GM18867 (cell line): Measurements from ENCODE around the gene SLC4A1AP.
"Not testable (repeated sequence)": the region's sequence is repeated elsewhere in the genome, so short reads cannot be mapped to it uniquely, and the experiment has no call there.

ENCODE experiments used
- ATAC-seq: cut with Tn5 transposase; IDR thresholded peaks from one replicate; pipeline ENCODE4 v1.9.1; 2021; ENCODE audit warnings: mild to moderate bottlenecking, moderate library complexity; ENCODE audit not compliant: unreplicated experiment

The SLC4A1AP gene

DNA sequence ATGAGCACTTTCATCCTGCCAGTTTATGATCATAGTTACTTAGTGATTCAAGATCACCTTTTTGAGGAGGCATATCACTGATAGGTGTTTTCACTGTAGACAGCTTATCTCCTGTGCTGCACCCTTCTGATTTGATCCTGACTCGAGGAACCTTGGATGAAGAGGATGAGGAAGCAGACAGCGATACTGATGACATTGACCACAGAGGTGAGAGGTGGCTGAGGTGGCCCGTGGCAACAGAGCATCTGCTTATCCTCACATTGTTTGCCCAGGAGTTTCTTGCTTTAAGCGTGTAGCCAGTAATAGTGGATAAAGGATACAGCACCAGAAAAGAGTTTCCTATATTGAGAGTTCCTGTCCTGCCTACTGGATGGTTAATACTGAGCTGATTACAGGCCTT is 16.0 kb upstream of the SLC4A1AP start:
- ATAC-seq, result no peak

DNA sequence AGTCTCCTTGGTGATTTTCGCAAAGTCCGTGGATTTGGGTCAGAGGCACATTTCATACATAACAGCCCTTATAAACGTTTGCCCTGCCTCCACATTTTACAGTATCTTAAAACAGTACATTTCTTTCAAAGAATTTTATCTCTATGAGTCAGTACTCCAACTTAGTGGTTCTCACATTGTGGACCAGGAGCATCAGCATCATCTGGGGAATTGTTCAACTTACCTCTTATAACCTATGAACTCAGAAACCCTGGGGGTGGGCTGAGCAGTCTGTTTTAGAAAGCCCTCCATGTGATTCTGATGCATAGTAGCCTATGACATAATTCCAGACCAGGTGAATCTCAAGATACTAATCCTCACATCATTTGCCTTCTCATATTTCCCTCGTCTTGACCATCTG is 12.6 kb upstream of the SLC4A1AP start:
- ATAC-seq, result no peak

- ATAC-seq, result no peak
Measured at GRCh38 chr2:27652341-27652740, 11.3 kb upstream of the SLC4A1AP start.

DNA sequence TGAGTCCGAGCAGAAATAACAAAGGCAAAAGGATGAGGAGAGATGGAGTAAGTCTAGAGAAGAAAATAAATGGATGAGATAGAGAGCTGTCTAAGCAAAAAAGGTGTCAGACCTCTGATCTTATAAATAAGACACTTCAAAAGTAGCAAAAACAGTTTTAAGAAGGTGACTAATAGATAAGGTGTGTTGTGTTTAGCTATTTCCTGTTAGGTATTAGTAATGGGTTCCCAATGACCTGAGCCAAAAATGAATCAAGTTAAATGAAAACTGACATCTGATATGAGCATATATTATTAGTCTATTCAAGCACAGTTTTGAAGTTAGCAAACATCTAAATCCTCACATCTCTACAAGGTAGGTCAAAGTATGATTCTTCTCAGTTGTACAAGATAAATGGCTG is 10.9 kb upstream of the SLC4A1AP start:
- ATAC-seq, result no peak

DNA sequence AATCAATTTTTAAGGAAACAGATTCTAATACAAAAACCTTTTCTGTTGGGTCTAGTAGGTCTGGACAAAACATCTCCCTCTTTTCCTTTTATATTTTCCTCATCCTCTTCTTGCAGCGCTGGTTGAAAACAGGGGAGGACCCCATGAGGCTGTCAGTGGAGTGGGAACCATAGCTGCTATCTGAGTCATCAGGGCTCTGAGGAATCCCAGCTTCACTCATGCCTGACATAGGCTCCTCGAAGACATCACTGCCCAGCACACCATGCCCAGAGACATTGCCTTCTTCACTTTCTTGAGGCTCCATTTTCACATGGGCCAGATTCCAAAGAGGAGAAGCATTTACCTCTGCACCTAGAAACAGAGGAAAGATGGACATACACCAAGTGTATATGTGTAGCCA is 10.3 kb upstream of the SLC4A1AP start:
- no peak for ATAC-seq

DNA sequence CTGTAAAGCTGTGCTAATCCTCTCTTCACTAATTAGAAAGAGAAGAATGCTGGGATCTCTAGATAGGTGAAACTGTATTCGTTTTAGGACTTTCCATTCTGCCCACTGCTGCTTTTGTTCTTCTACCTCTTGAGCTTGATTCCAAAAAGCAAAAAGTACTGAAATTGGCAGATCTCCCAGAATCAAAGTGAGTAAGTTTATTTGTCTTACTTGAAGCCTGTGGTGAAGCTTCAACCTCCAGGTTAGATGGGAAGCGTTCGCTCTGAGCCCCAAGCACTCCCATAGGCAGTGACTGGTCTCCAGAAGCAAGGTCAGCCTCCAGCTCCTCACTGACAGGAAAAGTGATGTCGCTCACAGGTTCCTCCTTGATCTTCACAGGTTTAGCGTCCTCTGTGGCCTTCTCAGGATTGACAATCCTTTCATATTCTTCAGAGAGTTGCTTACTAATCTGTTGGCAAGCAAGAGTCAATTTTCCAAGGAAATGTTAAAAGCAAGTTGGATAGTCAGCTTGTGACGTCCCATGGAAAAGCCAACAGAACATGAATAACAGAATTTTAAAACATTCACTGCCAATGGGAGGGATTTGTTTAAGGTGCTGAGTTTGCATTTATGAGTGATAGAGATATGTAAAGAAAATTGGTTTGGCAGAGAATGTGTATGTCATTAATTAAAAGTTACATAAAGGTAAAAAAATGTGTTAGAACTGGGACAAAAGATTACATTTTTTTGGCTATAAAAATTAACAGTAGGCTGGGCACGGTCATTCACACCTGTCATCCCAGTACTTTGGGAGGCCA is 8.3 kb upstream of the SLC4A1AP start:
- ATAC-seq, result no peak

GRCh38 chr2:27661371-27661770 is 2.3 kb upstream of the SLC4A1AP start:
- ATAC-seq, result no peak

- ATAC-seq, result peak; percentile 17
Measured at GRCh38 chr2:27664154-27664574, 475 bp downstream of the SLC4A1AP start.

GRCh38 chr2:27664622-27665363 is 1.1 kb downstream of the SLC4A1AP start:
- ATAC-seq, result no peak

GRCh38 chr2:27667446-27667845 is 3.8 kb downstream of the SLC4A1AP start:
- ATAC-seq, result no peak

DNA sequence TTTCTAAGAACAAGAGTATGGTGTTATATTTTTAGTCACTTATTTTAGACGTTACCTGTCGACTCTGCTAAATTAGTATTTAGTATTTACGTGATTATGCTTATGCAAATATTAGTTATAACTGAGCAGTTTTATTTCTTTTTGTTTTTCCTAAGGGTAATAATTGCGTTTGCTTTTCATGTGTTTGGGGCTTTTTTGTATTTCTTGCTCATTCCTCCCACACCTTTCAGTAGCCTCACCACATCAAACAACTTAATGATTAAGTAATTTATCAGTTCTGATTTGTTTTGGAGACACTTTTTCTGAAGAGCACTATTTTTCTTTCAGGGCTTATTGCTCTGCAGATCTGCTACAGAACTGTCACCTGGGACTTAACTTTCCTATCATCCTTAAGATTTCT is 7.5 kb downstream of the SLC4A1AP start:
- ATAC-seq, result no peak

DNA sequence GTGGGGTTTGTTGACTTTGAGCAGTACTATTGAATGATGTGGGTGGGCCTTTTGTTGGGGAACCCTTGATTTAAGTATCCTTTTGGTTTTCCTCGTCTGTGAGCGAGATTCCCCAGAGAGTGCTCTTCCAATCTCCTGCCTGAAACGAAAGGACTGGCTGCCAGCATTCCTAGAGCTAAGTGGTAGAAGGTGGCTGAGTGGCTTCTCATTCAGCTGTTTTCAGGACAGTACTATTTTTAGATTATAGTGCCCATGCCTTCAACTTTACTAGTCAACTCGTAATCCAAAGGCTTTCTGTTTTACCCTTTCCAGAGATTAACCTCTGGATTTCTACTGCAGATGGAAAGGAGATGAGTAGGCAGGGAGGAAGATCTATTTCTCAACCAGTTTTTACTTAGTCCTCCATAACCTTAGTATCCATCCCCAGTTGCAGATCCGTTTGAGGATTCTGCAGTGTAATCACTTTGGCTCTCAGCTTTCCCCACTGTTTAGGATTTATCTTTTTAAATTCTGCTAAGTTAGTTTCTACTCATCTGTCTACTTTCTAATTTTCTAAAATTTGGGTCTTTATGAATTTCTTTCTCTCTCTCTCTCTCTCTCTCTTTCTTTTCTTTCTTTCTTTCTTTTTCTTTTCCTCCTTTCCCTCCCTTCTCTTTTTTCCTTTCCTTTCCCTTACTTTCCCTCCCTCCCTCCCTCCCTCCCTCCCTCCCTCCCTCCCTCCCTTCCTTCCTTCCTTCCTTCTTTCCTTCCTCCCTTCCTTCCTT is 9.2 kb downstream of the SLC4A1AP start:
- ATAC-seq, result no peak

- no peak for ATAC-seq
Measured at GRCh38 chr2:27680571-27680970, 16.9 kb downstream of the SLC4A1AP start.

DNA sequence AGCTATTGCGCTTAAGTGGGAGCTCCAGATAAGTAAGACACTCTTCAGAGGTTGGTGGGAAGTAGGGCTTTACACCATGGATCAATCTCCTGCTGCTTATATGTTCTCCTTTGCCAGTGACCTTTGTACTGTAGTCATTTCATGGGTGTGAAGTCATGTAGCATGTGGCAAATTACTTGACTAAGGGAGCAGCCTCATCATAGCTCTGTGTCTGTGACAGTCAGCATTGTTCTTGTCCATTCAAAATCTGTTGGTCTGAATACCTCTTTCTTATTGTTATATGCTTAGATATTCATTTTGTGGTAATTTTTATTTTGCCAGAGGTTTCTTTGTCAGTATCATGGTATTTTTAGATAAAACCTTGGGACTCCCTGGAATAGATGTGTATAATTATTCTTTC is 18.2 kb downstream of the SLC4A1AP start:
- ATAC-seq, result no peak

DNA sequence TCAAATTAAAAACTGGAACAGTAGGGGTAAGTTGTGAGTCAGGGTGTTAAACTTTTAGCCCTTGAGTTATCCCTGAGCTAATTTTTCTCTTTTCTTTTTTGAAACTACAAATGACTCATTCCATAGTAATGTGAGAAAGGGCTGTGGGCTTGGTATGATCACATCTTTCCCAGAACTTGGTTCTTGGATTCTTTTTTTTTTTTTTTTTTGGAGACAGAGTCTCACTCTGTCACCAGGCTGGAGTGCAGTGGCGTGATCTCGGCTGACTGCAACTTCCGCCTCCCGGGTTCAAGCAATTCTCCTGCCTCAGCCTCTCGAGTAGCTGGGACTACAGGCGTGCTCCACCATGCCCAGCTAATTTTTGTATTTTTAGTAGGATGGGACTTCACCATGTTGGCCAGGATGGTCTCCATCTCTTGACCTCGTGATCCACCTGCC is 18.7 kb downstream of the SLC4A1AP start:
- not testable (repeated sequence) for ATAC-seq

DNA sequence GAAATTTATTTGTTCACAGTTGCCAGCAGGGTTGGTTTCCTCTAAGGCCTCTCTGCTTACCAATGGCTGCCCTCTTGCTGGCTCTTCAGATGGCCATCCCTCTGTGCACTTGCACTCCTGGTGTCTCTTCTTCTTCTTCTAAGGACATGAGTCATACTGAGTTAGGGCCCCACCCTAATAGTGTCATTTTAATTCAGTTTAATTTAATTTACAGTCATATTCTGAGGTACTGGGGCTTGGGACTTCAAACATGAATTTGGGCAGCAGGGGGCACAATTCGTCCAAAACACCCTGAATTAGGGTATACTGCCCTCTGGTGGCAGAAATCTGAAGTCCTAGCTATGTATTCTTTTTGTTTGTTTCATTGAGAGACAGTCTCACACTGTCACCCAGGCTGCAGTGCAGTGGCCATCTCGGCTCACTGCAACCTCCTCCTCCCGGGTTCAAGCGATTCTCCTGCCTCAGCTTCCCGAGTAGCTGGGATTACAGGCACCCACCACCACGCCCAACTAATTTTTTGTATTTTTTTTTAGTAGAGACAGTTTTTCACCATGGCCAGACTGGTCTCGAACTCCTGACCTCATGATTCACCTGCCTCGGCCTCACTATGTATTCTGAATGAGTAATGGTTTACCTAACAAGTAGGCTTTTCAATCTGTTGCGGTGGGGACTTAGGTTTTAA is 19.8 kb downstream of the SLC4A1AP start:
- peak; percentile 80 for ATAC-seq

GRCh38 chr2:27685006-27685405 is 21.3 kb downstream of the SLC4A1AP start:
- not testable (repeated sequence) for ATAC-seq

GRCh38 chr2:27685577-27685976 is 21.9 kb downstream of the SLC4A1AP start:
- no peak for ATAC-seq

GRCh38 chr2:27687232-27687631 is 23.5 kb downstream of the SLC4A1AP start:
- no peak for ATAC-seq

- ATAC-seq, result no peak
Measured at GRCh38 chr2:27689424-27689823, 25.7 kb downstream of the SLC4A1AP start.

DNA sequence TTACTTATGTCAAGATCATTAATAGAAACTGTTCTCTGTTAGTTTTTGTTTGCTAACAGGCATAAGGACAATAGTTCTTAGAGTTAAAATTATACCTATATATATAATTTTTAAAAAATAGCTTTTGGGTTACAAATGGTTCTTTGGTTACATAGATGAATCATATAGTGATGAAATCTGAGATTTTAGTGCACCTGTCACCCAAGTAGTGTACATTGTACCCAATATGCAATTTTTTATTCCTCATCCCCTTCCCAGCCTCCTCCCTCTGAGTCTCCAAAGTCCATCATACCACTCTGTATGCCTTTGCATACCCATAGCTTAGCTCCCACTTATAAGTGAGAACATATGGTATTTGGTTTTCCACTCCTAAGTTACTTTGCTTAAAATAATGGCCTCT is 26.4 kb downstream of the SLC4A1AP start:
- ATAC-seq, result no peak
